Activated T-cell treated with anti-CD3 and anti-CD28 coated beads, Interleukin-2, amount 50 U/mL, for 72 hours (primary cell): Measurements from ENCODE around the gene CDY1. TPM values are rescaled to one million over a fixed set of nuclear protein-coding genes. Genes with fewer than 3 reads are reported as not detected.
"Not testable (repeated sequence)": the region's sequence is repeated elsewhere in the genome, so short reads cannot be mapped to it uniquely, and the experiment has no call there.

ENCODE experiments used
- ATAC-seq, 2 donors: fragments of 150-1000 bp; cut with Tn5 transposase; replicated peaks in 1 of 2; 2 replicates each; pipeline ENCODE4 v1.10.0; 2021; ENCODE audit warnings: moderate library complexity in 2 of 2, mild to moderate bottlenecking in 1 of 2
- DNase-seq, 2 donors: peaks; one replicate each; pipeline ENCODE4 v3.0.0; 2021 to 2022; ENCODE audit warnings: mixed read lengths in 1 of 2
- H3K27ac Mint-ChIP-seq: one replicate; pipeline ENCODE4 v1.8.0; 2022; ENCODE audit warnings: mild to moderate bottlenecking, moderate library complexity, mixed read lengths
- H3K27me3 Mint-ChIP-seq: one replicate; pipeline ENCODE4 v1.8.0; 2022; ENCODE audit warnings: low read depth, mixed read lengths
- H3K36me3 Mint-ChIP-seq, 2 donors: one replicate each; pipeline ENCODE4 v1.8.0; 2022; ENCODE audit warnings: mixed read lengths in 2 of 2, mild to moderate bottlenecking in 1 of 2; ENCODE audit not compliant: insufficient read depth in 2 of 2
- H3K4me1 Mint-ChIP-seq: one replicate; pipeline ENCODE4 v1.8.0; 2022; ENCODE audit warnings: low read depth, mixed read lengths
- H3K4me3 Mint-ChIP-seq, 2 donors: one replicate each; pipeline ENCODE4 v1.8.0; 2022; ENCODE audit warnings: mild to moderate bottlenecking in 2 of 2, mixed read lengths in 2 of 2, moderate library complexity in 2 of 2
- H3K9me3 Mint-ChIP-seq, 2 donors: one replicate each; pipeline ENCODE4 v1.8.0; 2022; ENCODE audit warnings: mixed read lengths in 2 of 2
- total RNA-seq, 2 donors: library from RNA; stranded (reverse); gene quantifications; one replicate each; pipeline ENCODE4 v1.2.3, GENCODE V29; 2022

CDY1 gene, protein sequence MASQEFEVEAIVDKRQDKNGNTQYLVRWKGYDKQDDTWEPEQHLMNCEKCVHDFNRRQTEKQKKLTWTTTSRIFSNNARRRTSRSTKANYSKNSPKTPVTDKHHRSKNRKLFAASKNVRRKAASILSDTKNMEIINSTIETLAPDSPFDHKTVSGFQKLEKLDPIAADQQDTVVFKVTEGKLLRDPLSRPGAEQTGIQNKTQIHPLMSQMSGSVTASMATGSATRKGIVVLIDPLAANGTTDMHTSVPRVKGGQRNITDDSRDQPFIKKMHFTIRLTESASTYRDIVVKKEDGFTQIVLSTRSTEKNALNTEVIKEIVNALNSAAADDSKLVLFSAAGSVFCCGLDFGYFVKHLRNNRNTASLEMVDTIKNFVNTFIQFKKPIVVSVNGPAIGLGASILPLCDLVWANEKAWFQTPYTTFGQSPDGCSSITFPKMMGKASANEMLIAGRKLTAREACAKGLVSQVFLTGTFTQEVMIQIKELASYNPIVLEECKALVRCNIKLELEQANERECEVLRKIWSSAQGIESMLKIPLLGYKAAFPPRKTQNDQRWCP
- not detected for total RNA-seq

DNA sequence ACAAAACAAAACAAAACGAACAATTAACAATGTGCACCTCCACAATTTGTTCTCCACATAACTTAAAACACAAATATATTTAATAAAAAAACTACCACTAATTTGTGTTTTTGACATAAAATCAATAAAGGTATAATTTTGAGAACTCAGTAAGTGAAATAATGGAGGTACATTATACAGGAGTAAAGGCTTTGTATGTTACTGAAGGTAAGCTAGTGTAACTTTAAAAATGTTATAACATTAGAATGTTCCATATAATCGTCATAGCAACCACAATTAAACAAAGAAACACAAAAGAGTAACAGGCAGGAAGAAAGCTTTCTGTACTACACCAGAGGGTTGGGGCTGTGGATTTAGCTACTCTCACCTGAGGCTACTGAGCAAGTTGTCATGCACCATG, at the start of gene CDY1:
TSS of gene CDY1 (plus strand) at position 301 of the 400 bp plus-strand sequence. CDS start 326 bp downstream, outside the sequence.
- not testable (repeated sequence) for DNase-seq, H3K4me3 Mint-ChIP-seq, H3K9me3 Mint-ChIP-seq, H3K27me3 Mint-ChIP-seq, H3K4me1 Mint-ChIP-seq, H3K36me3 Mint-ChIP-seq, ATAC-seq, H3K27ac Mint-ChIP-seq

DNA sequence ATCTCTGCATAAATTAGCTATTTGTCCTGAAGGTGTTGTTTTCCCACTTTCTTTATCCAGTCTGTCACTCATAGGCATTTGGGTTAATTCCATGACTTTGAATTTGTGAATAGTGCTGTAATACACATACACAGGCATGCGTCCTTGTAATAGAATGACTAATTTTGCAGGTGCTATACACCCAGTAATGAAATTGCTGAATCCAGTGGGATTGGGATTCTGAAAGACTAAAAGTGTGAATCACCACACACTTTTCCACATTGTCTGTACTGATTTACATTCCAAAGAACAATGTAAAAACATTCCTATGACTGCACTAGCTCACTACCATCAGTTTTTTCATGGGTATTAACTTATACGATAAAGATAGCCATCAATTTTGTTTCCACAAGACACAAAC, 28.6 kb upstream of the CDY1 start:
- not testable (repeated sequence) for H3K4me1 Mint-ChIP-seq, H3K27me3 Mint-ChIP-seq, H3K9me3 Mint-ChIP-seq, H3K4me3 Mint-ChIP-seq, H3K27ac Mint-ChIP-seq, DNase-seq, ATAC-seq, H3K36me3 Mint-ChIP-seq

DNA sequence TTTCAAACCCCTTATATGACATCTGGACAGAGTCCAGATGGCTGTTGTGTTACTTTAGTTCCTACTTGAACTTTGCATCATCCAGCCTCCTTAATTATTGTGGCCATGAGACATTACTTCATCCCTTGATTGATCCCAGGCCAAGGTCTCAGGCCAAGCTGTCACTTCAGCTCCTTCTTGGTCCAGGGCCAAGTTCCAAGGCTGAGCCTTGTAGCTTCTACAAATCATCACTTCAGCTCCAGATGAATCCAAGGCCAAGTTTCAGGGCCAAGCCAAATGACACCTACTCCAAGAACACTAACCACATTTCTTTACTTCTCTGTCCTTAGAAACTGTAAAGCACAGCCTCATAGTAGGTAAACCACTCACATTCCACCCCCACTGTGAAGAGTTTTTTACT, 1.7 kb upstream of the CDY1 start:
- DNase-seq, H3K27ac Mint-ChIP-seq, H3K36me3 Mint-ChIP-seq, H3K27me3 Mint-ChIP-seq, H3K4me1 Mint-ChIP-seq, H3K9me3 Mint-ChIP-seq, ATAC-seq, H3K4me3 Mint-ChIP-seq: not testable (repeated sequence)

DNA sequence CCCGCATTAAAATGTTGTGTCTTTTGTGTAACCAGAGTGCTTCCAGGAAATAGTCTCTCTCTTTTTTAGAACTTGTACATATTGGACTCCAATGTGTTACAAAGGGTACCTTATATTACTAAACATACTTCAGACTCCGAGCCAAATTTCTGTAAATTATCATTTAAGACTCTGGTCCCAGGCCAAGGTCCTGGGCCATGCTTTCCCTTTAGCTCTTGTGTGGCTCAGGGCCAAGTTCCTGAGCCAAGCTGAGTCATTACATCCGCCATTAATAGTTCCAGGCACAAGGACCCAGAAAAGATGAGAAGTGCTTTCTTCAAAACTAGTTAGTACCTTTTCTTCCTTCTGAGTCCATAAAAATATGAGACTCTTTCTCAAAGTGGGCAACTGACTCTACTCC, 4.6 kb downstream of the CDY1 start:
- DNase-seq, H3K36me3 Mint-ChIP-seq, H3K4me1 Mint-ChIP-seq, H3K27me3 Mint-ChIP-seq, ATAC-seq, H3K4me3 Mint-ChIP-seq, H3K27ac Mint-ChIP-seq, H3K9me3 Mint-ChIP-seq: not testable (repeated sequence)

DNA sequence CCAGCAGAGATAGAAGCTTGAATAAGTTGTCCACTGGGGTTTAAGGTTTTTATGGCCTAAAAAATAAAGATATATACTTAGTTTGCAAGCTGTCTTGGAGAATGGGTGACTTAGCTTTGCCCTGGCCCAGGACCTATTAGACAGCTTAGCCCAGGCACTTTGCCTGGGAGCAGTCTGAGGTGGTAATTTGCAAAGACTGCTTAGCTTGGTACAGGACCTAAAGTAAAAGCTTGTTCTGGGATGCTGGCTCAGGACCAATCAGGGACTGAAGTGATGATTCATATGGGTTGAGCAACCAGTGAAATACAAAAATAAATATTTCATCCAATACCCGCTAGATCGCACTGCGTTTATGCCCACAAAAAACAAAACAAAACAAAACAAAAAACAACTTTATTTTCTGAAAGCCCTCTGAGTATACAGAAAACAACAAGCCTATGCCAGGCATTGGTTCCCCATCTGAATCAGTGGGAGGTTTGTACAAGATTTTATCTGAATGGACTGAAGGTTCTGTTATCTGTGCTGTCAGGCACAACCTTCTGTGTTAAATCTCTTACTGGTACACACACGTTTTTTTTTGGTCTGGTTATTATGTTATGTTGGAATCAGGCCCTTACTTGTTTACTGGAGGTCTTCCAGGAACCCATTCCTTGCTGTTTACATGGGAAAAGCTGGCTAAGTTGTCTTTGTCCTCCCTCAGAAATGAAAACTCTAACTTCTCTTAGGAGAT, 8.6 kb downstream of the CDY1 start:
- not testable (repeated sequence) for H3K4me1 Mint-ChIP-seq, H3K36me3 Mint-ChIP-seq, H3K27ac Mint-ChIP-seq, H3K27me3 Mint-ChIP-seq, H3K4me3 Mint-ChIP-seq, ATAC-seq, DNase-seq, H3K9me3 Mint-ChIP-seq

DNA sequence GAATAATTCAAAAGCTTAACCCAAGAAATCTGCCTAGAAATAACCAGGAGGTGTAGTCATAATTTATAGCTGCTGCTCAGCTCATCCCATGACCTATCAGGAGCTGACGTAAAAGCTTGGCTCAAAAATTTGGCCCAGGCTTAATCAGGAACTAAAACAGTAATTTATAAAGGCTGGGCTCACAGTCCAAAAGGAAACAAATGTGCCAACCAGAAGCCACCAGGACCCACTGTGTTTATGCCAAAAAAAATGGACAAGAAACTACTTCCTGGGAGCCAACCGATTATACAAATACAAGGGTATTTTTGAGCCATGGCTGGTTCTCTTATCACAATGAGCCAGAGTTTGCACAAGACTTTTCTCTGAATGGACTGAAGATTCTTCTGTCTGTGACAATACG, 17.9 kb downstream of the CDY1 start:
- not testable (repeated sequence) for H3K27ac Mint-ChIP-seq, ATAC-seq, H3K4me1 Mint-ChIP-seq, H3K27me3 Mint-ChIP-seq, H3K36me3 Mint-ChIP-seq, H3K4me3 Mint-ChIP-seq, DNase-seq, H3K9me3 Mint-ChIP-seq

DNA sequence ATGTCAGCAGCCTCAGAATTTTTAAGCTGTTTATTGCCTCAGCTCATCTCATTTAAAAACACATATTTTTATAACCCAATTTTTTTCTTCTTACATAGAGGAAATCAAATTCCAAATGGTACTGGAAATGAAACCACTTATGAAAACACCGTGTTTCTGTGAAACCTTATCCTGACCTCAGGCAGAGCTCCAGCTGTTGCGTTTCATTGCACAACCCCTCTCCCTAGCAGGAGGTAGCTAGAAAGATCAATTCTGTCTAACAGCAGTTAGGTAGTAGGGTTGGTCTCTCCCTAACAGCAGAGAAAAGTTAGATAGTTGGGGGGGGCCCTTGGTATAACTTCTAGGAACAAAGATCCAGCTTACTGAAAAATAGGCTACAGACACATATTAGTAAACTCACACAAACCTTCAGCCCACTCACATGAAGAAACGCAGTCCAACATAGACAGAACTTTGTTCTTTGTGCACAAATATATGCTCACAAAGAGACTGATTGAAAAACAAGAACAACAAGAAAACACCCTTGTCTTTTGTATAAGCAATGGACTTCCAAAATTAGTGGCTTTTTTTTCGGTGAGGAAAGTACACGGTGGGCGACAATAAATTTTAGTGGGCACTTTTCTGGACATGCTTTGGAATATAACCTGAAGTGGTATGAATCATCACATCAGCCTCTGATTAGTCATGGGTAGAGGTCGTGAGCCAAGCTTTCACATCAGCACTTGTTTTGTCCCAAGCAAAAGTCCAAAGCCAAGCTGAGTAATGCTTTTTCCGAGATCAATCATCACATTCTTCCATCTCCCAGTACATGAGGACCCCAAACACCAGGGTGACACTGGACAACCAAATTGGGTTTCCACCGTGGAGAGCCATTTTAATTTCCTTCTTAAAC, 21.4 kb downstream of the CDY1 start:
- H3K4me3 Mint-ChIP-seq, H3K27ac Mint-ChIP-seq, DNase-seq, H3K36me3 Mint-ChIP-seq, H3K9me3 Mint-ChIP-seq, H3K27me3 Mint-ChIP-seq, ATAC-seq, H3K4me1 Mint-ChIP-seq: not testable (repeated sequence)
